Measurements from ENCODE around the gene CLEC20A. TPM values are rescaled to one million over a fixed set of nuclear protein-coding genes. Genes with fewer than 3 reads are reported as not detected.

CLEC20A gene
- total and polyA plus RNA-seq, 2 donors (not counting 1 experiment from before 2014, with no cell fraction given), result 4.9 to 5.2 TPM

DNA sequence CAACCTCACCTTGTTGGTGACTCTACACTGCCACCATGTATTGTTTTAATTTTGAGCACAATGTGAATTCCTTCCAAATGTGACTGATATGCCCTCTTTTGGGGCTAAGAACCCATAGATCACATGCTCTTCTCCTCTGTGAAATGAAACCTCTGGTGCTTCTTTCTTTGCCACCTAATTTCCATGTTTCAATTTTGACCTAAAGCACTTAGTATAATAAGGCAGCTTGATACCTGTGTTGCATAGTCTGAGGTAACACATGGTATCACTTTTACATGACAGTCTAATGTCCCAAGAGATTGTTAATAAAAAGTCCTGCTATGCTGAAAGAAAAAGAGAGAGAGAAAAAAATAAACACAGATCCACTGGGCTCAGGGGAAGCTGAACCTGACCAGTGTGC, 24.2 kb downstream of the CLEC20A start:
- no peaks in the 10 kb centered on the region for H3K4me1 Mint-ChIP-seq
- Histone ChIP-seq H3K36me3 (replicated peaks in 1 of 2; ENCODE audit: control extremely low read depth in 1 of 2, control insufficient read depth in 1 of 2, extremely low read depth in 1 of 2, insufficient read depth in 2 of 2, low read length in 1 of 2) (no peaks in the 10 kb centered on the region), H3K4me2 (replicated peaks; ENCODE audit: low read depth, low read length, poor library complexity, severe bottlenecking) (no peak overlapping the region), H3K27ac (ENCODE audit: low read length in 2 of 2) (no peak overlapping the region), H3K4me3 (ENCODE audit: control extremely low read depth in 1 of 5, extremely low read depth in 1 of 5, insufficient read depth in 1 of 5, low read depth in 2 of 5, low read length in 4 of 5) (no peak overlapping the region), H2AFZ (ENCODE audit: insufficient read depth, low read depth, low read length, poor library complexity, severe bottlenecking) (no peak overlapping the region), H3K79me2 (ENCODE audit: control insufficient read depth, insufficient read depth, low read length) (no peaks in the 10 kb centered on the region), H3K4me1 (ENCODE audit: control insufficient read depth in 2 of 2, insufficient read depth in 2 of 2, low read length in 2 of 2) (no peaks in the 10 kb centered on the region), H3K27me3 (replicated peaks in 1 of 4; ENCODE audit: control extremely low read depth in 1 of 4, control insufficient read depth in 3 of 4, insufficient read depth in 4 of 4, low read length in 3 of 4) (no peaks in the 10 kb centered on the region), H3K9me3 (ENCODE audit: control extremely low read depth in 1 of 3, control insufficient read depth in 2 of 3, insufficient read depth in 1 of 3, low read length in 2 of 3) (no peaks in the 10 kb centered on the region), H4K20me1 (ENCODE audit: control insufficient read depth, insufficient read depth, low read length, poor library complexity, severe bottlenecking) (no peaks in the 10 kb centered on the region), H3K9ac (ENCODE audit: low read length) (no peak overlapping the region)
- no peak overlapping the region for H3K4me3 Mint-ChIP-seq
- ChIA-PET POLR2A (no interaction called here), CTCF (interaction anchor here (0.8 kb wide), 1 partner anchor 267 kb away, joined by 3 read pairs; no protein-coding TSS in a partner anchor)
- no peaks in the 10 kb centered on the region for H3K9me3 Mint-ChIP-seq (ENCODE audit: insufficient read depth)
- no peak for ATAC-seq (ENCODE audit: low read depth)
- intact Hi-C loops (cut with micrococcal nuclease), result no loop called here
- H3K27me3 Mint-ChIP-seq, result peaks cover 16% of the 10 kb centered on the region
- no peak for DNase-seq
- H3K27ac Mint-ChIP-seq, result no peak overlapping the region
- TF ChIP-seq, protein P1, sequence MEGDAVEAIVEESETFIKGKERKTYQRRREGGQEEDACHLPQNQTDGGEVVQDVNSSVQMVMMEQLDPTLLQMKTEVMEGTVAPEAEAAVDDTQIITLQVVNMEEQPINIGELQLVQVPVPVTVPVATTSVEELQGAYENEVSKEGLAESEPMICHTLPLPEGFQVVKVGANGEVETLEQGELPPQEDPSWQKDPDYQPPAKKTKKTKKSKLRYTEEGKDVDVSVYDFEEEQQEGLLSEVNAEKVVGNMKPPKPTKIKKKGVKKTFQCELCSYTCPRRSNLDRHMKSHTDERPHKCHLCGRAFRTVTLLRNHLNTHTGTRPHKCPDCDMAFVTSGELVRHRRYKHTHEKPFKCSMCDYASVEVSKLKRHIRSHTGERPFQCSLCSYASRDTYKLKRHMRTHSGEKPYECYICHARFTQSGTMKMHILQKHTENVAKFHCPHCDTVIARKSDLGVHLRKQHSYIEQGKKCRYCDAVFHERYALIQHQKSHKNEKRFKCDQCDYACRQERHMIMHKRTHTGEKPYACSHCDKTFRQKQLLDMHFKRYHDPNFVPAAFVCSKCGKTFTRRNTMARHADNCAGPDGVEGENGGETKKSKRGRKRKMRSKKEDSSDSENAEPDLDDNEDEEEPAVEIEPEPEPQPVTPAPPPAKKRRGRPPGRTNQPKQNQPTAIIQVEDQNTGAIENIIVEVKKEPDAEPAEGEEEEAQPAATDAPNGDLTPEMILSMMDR (IDR thresholded peaks at IDR 0.05), result no peak
- TF ChIP-seq EZH2 (IDR thresholded peaks at IDR 0.05; ENCODE audit: borderline replicate concordance, insufficient read depth, low read depth, low read length, poor library complexity, severe bottlenecking), result no peak

DNA sequence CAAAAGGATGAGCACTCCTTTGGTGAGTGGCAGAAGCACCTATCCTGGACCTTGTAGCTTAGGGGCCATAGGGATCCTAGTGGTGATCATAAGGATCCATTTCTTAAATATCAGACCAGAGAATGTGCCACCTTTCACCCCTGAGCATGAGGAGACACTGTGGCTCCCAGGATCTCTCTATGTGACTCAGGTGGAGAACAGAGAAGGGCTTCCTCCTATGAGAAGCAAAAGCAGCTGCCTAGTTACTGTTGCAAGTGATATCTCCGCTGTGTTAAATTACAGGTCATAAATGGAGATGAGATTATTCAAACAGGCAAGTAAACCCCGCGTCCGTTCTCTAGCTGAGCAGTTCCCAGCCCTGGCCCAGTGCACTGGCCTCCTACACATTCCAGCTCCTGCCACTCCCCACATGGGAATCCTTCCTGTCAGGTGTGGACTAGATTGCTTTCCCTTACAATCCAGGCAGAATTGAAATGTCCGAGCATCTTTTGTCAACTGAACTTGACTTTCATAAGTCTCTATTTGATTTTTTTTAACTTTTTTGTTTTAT, 26.3 kb downstream of the CLEC20A start:
- Histone ChIP-seq H3K27me3 (replicated peaks in 1 of 4; ENCODE audit: control extremely low read depth in 1 of 4, control insufficient read depth in 3 of 4, insufficient read depth in 4 of 4, low read length in 3 of 4) (no peaks in the 10 kb centered on the region), H3K4me2 (replicated peaks; ENCODE audit: low read depth, low read length, poor library complexity, severe bottlenecking) (no peak overlapping the region), H3K4me3 (ENCODE audit: control extremely low read depth in 1 of 5, extremely low read depth in 1 of 5, insufficient read depth in 1 of 5, low read depth in 2 of 5, low read length in 4 of 5) (no peak overlapping the region), H3K79me2 (ENCODE audit: control insufficient read depth, insufficient read depth, low read length) (no peaks in the 10 kb centered on the region), H3K4me1 (ENCODE audit: control insufficient read depth in 2 of 2, insufficient read depth in 2 of 2, low read length in 2 of 2) (no peaks in the 10 kb centered on the region), H3K9me3 (ENCODE audit: control extremely low read depth in 1 of 3, control insufficient read depth in 2 of 3, insufficient read depth in 1 of 3, low read length in 2 of 3) (no peaks in the 10 kb centered on the region), H3K27ac (ENCODE audit: low read length in 2 of 2) (no peak overlapping the region), H3K9ac (ENCODE audit: low read length) (no peak overlapping the region), H4K20me1 (ENCODE audit: control insufficient read depth, insufficient read depth, low read length, poor library complexity, severe bottlenecking) (no peaks in the 10 kb centered on the region), H2AFZ (ENCODE audit: insufficient read depth, low read depth, low read length, poor library complexity, severe bottlenecking) (no peak overlapping the region), H3K36me3 (replicated peaks in 1 of 2; ENCODE audit: control extremely low read depth in 1 of 2, control insufficient read depth in 1 of 2, extremely low read depth in 1 of 2, insufficient read depth in 2 of 2, low read length in 1 of 2) (no peaks in the 10 kb centered on the region)
- intact Hi-C loops (cut with micrococcal nuclease), result no loop called here
- ChIA-PET POLR2A (no interaction called here), CTCF (interaction anchor here (0.9 kb wide), 1 partner anchor 35 kb away, joined by 3 read pairs; no protein-coding TSS in a partner anchor)
- Mint-ChIP-seq H3K27me3 (peaks cover 16% of the 10 kb centered on the region), H3K4me1 (no peaks in the 10 kb centered on the region), H3K4me3 (no peak overlapping the region), H3K9me3 (ENCODE audit: insufficient read depth) (no peaks in the 10 kb centered on the region), H3K27ac (no peak overlapping the region)
- DNase-seq (no peak), ATAC-seq (ENCODE audit: low read depth) (no peak)
- WGBS (ENCODE audit: insufficient coverage), result 100% methylated on average over 1 of the region's 5 CpGs
- TF ChIP-seq, protein P1 (IDR thresholded peaks at IDR 0.05), result no peak
- TF ChIP-seq EZH2 (IDR thresholded peaks at IDR 0.05; ENCODE audit: borderline replicate concordance, insufficient read depth, low read depth, low read length, poor library complexity, severe bottlenecking), result no peak
